K562 (cell line): ENCODE results near the gene MGST2.

ENCODE experiments used
- CREB1 ChIP-seq, 2 experiments: sonication (generic) in 1 of 2; formaldehyde crosslinking in 1 of 2; IDR thresholded peaks; 2 replicates each; pipeline versions ENCODE4 v1.6.1 to v1.8.0; 2012 to 2022; ENCODE audit warnings: inconsistent platforms in 1 of 2, mild to moderate bottlenecking in 1 of 2, missing genetic modification reagents in 1 of 2, moderate library complexity in 1 of 2
- CTCF ChIP-seq, 3 experiments: IDR thresholded peaks in 2 of 3; conservative IDR thresholded peaks in 1 of 3; 2 replicates each; pipeline ENCODE4 v1.5.1; 2011 to 2012; ENCODE audit warnings: low read length in 3 of 3, mild to moderate bottlenecking in 3 of 3, control low read depth in 2 of 3, improper control_type of control experiment in 1 of 3, inconsistent platforms in 1 of 3, low read depth in 1 of 3, mixed read lengths in 1 of 3, moderate library complexity in 1 of 3; ENCODE audit not compliant: insufficient read depth in 2 of 3
- JUN ChIP-seq, 2 experiments: sonication (generic) in 1 of 2; formaldehyde crosslinking in 1 of 2; IDR thresholded peaks; 2 replicates each; pipeline versions ENCODE4 v1.6.1 to v1.8.0; 2012 to 2022; ENCODE audit warnings: borderline replicate concordance in 2 of 2, mild to moderate bottlenecking in 2 of 2, improper control_type of control experiment in 1 of 2, low read depth in 1 of 2, low read length in 1 of 2, missing genetic modification reagents in 1 of 2
- NBN ChIP-seq: fragments of 450-650 bp; IDR thresholded peaks from 2 replicates; pipeline ENCODE4 v1.6.1; 2016; ENCODE audit warnings: low read depth, mild to moderate bottlenecking
- ZNF12 ChIP-seq: sonication (generic); formaldehyde crosslinking; IDR thresholded peaks from 2 replicates; pipeline ENCODE4 v1.4.0; 2020; ENCODE audit warnings: mild to moderate bottlenecking, missing genetic modification reagents

DNA sequence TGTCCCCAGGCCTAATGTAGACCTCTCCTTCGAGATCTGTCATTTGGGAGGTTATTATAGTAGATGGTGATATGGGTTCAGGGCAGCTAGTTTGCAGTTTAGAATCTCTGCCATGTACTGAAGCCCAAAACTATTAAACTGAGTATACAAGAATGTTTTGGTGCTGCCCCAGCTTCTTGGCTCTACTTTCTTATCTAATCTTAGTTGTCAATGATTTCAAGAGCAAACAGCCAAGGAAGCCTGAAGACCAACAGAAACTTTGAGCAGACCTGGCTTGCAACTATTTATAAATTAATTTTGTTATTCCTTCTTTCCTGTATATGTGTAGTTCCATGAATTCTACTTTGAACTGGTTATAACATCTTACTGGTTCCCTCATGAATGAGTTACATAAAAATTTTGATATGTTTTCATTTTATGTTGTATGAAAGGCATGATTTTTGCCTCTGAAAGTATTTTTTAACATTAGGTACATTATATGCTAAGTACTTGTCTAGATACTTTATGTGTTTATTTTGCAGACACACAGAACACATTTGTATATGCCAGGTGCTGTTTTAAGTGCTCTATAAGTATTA is 2.0 kb upstream of the MGST2 start:
- no peak for TF ChIP-seq CTCF (IDR thresholded peaks at IDR 0.05 in 2 of 3, conservative IDR thresholded peaks at IDR 0.05 in 1 of 3; ENCODE audit: insufficient read depth in 2 of 3, low read depth in 1 of 3, low read length in 3 of 3)
- no peak for TF ChIP-seq JUN (IDR thresholded peaks at IDR 0.05; ENCODE audit: borderline replicate concordance, low read depth, low read length)
- TF ChIP-seq JUN (CRISPR knock-in tag; IDR thresholded peaks at IDR 0.05; ENCODE audit: borderline replicate concordance) = no peak
- TF ChIP-seq ZNF12 = no peak
- no peak for TF ChIP-seq NBN
- no peak for TF ChIP-seq CREB1 (IDR thresholded peaks at IDR 0.05)
- TF ChIP-seq CREB1 (CRISPR knock-in tag; IDR thresholded peaks at IDR 0.05) = no peak
